WTC11 (cell line): ENCODE measurements around the gene SMARCA4.
"Not testable (repeated sequence)": the region's sequence is repeated elsewhere in the genome, so short reads cannot be mapped to it uniquely, and the experiment has no call there.

ENCODE experiments used
- AR ChIP-seq: fragments of 250-450 bp; sonication (Bioruptor Pico); IDR thresholded peaks from 2 replicates; pipeline ENCODE4 v1.9.0; 2021; ENCODE audit warnings: mild to moderate bottlenecking
- CTCF ChIP-seq: fragments of 200-600 bp; IDR thresholded peaks from 2 replicates; pipeline ENCODE4 v1.8.0; 2022; ENCODE audit warnings: antibody characterized with exemption
- E2F5 ChIP-seq: sonication (generic); formaldehyde crosslinking; IDR thresholded peaks from 2 replicates; pipeline ENCODE4 v1.8.1; 2022; ENCODE audit warnings: mild to moderate bottlenecking, moderate library complexity, missing genetic modification reagents
- MYBL2 ChIP-seq: sonication (generic); formaldehyde crosslinking; IDR thresholded peaks from 2 replicates; pipeline ENCODE4 v1.8.1; 2023; ENCODE audit warnings: mild to moderate bottlenecking, moderate library complexity, missing genetic modification reagents

GRCh38 chr19:11076792-11077191 is 116.0 kb downstream of the SMARCA4 start:
- not testable (repeated sequence) for TF ChIP-seq CTCF; E2F5 (CRISPR knock-in tag); MYBL2; AR
